A549 (cell line): Measurements from ENCODE around the gene CREB3L1. TPM values are rescaled to one million over a fixed set of nuclear protein-coding genes. Genes with fewer than 3 reads are reported as not detected.
A peak's percentile ranks its signal among the peaks of the same experiment; 100 is the strongest.
"Not testable (repeated sequence)": the region's sequence is repeated elsewhere in the genome, so short reads cannot be mapped to it uniquely, and the experiment has no call there.

Source experiments
- ATAC-seq, 2 experiments: fragments of 200-7000 bp in 1 of 2; fragments of >200 bp in 1 of 2; cut with Nextera tagmentation in 1 of 2; cut with Tn5 transposase in 1 of 2; 3 replicates each; pipeline versions ENCODE4 v1.8.0 to v1.9.1; 2018 to 2020; ENCODE audit warnings: mild to moderate bottlenecking in 1 of 2, moderate library complexity in 1 of 2
- CTCF ChIA-PET: fragments of 300-600 bp; sonication (Branson Sonifier 250); formaldehyde crosslinking; extraction: SDS; loops from one replicate; lab custom pipeline; 2021; ENCODE audit warnings: antibody characterized with exemption, inconsistent platforms; lab: Yijun Ruan, JAX
- POLR2A ChIA-PET: fragments of 350-600 bp; formaldehyde crosslinking; extraction: SDS; loops from one replicate; lab custom pipeline; 2021; ENCODE audit warnings: antibody characterized with exemption, inconsistent platforms; lab: Yijun Ruan, JAX
- DNase-seq, 2 experiments: peaks; one replicate each; pipeline versions ENCODE4 v3.0.0 to v3.0.0-alpha.2; 2011 to 2016; ENCODE audit warnings: low read depth in 1 of 2, low spot score in 1 of 2
- FAIRE-seq: peaks from 2 replicates; lab custom pipeline; 2011; peaks lifted over from hg19 to GRCh38; lab: Jason Lieb, UNC
- H3K27ac ChIP-seq, 2 experiments: fragments of >200 bp; sonication (Bioruptor Twin); formaldehyde crosslinking; 3 replicates each; pipeline ENCODE4 v1.5.1; 2016 to 2017
- H3K4me1 ChIP-seq: fragments of >200 bp; sonication (Bioruptor Twin); formaldehyde crosslinking; 3 replicates; pipeline ENCODE4 v1.6.1; 2016
- H3K4me2 ChIP-seq: fragments of >200 bp; sonication (Bioruptor Twin); formaldehyde crosslinking; 3 replicates; pipeline ENCODE4 v1.6.1; 2016
- H3K4me3 ChIP-seq: fragments of >200 bp; sonication (Bioruptor Twin); formaldehyde crosslinking; 3 replicates; pipeline ENCODE4 v1.5.1; 2016
- H3K9me3 ChIP-seq: fragments of >200 bp; sonication (Bioruptor Twin); formaldehyde crosslinking; 3 replicates; pipeline ENCODE4 v1.6.1; 2016
- CEBPB ChIP-seq, 2 experiments: fragments of >200 bp in 1 of 2; sonication (Bioruptor Twin) in 1 of 2; formaldehyde crosslinking in 1 of 2; IDR thresholded peaks; 2 replicates each; pipeline ENCODE4 v1.6.1; 2012 to 2016
- CTCF ChIP-seq: fragments of >200 bp; sonication (Bioruptor Twin); formaldehyde crosslinking; IDR thresholded peaks from 3 replicates; pipeline ENCODE4 v1.5.1; 2016
- FOSL2 ChIP-seq, 2 experiments: fragments of 450-650 bp in 1 of 2; fragments of >200 bp in 1 of 2; sonication (Bioruptor Twin) in 1 of 2; formaldehyde crosslinking; IDR thresholded peaks; 2 replicates each; pipeline versions ENCODE4 v1.5.0 to v1.6.1; 2016 to 2020; ENCODE audit warnings: mild to moderate bottlenecking in 1 of 2, moderate library complexity in 1 of 2
- FOXS1 ChIP-seq: fragments of 250-450 bp; sonication (Bioruptor Pico); IDR thresholded peaks from 2 replicates; pipeline ENCODE4 v1.5.0; 2020; ENCODE audit warnings: mild to moderate bottlenecking, moderate library complexity
- HEYL ChIP-seq: fragments of 250-450 bp; sonication (Bioruptor Pico); IDR thresholded peaks from 2 replicates; pipeline ENCODE4 v1.8.0; 2021; ENCODE audit warnings: mild to moderate bottlenecking, moderate library complexity
- HOXB13 ChIP-seq: fragments of 250-450 bp; sonication (Bioruptor Pico); IDR thresholded peaks from 2 replicates; pipeline ENCODE4 v1.5.0; 2020; ENCODE audit warnings: low read depth, mild to moderate bottlenecking, moderate library complexity
- MAX ChIP-seq: IDR thresholded peaks from 2 replicates; pipeline ENCODE4 v1.6.1; 2012
- MAZ ChIP-seq: fragments of 150-350 bp; IDR thresholded peaks from 2 replicates; pipeline ENCODE4 v1.6.1; 2014; ENCODE audit warnings: antibody characterized with exemption, low read depth, low read length, borderline replicate concordance
- POLR2A ChIP-seq: IDR thresholded peaks from 2 replicates; pipeline ENCODE4 v1.6.1; 2012; ENCODE audit warnings: mild to moderate bottlenecking, low read length
- POLR2AphosphoS2 ChIP-seq: conservative IDR thresholded peaks from 2 replicates; pipeline ENCODE4 v1.6.1; 2012; ENCODE audit warnings: low read length, improper control_type of control experiment, inconsistent platforms
- RAD21 ChIP-seq, 2 experiments: fragments of >200 bp in 1 of 2; sonication (Bioruptor Twin) in 1 of 2; formaldehyde crosslinking in 1 of 2; IDR thresholded peaks in 1 of 2; conservative IDR thresholded peaks in 1 of 2; 2 replicates in 1 of 2; 3 replicates in 1 of 2; pipeline ENCODE4 v1.6.1; 2012 to 2018; ENCODE audit warnings: inconsistent platforms in 1 of 2
- REST ChIP-seq: fragments of 200-600 bp; sonication (generic); IDR thresholded peaks from 2 replicates; pipeline ENCODE4 v1.6.1; 2016; ENCODE audit warnings: antibody characterized with exemption, mild to moderate bottlenecking, moderate library complexity
- TP53 ChIP-seq: fragments of 250-450 bp; sonication (Bioruptor Pico); IDR thresholded peaks from 2 replicates; pipeline ENCODE4 v1.5.0; 2021; ENCODE audit warnings: mild to moderate bottlenecking, moderate library complexity
- WGBS: methylation state at CpG from one replicate; pipeline ENCODE4 v1.1.6; 2017; ENCODE audit errors: missing lambda C conversion rate; 5-methylcytosine and 5-hydroxymethylcytosine counted together
- polyA plus RNA-seq, 4 experiments: library from polyadenylated mRNA; depleted of rRNA in 3 of 4; stranded (reverse); fragments of >200 nt; fragmentation: RNase III in 1 of 4; extraction: RNeasy Plus Mini Kit Qiagen cat#74134 plus additional on column Dnase treatment in 1 of 4; gene quantifications; 2 replicates in 3 of 4; 3 replicates in 1 of 4; pipeline ENCODE4 v1.2.3, GENCODE V29; 2011 to 2017

Gene CREB3L1
- polyA plus RNA-seq, 2 of the 4 experiments (the other 2 are of a cell fraction) = 0.61 to 2.3 TPM

GRCh38 chr11:46302866-46303265 is 25.4 kb downstream of the CREB3L1 start:
- DNase-seq (no peak), ATAC-seq (no peak), FAIRE-seq (no peak)
- ChIA-PET CTCF (interaction anchor here (20.1 to 31.4 kb wide), 2 partner anchors 9 to 58 kb away, joined by 321 to 872 read pairs; no protein-coding TSS in a partner anchor), POLR2A (no interaction called here)
- Histone ChIP-seq H3K4me2 (no peak overlapping the region), H3K4me1 (peaks cover 32% of the 10 kb centered on the region), H3K4me3 (no peak overlapping the region), H3K27ac (0 out of 6 replicates have a peak overlapping the region, but pooled peaks of 1 of the 2 experiments have one; percentile 32), H3K9me3 (no peaks in the 10 kb centered on the region)
- WGBS = 91% methylated on average over 7 of the region's 7 CpGs
- TF ChIP-seq HEYL (CRISPR knock-in tag) = no peak
- no peak for TF ChIP-seq POLR2A
- TF ChIP-seq CTCF = no peak
- no peak for TF ChIP-seq REST
- no peak for TF ChIP-seq HOXB13 (CRISPR knock-in tag)
- no peak for TF ChIP-seq TP53 (CRISPR knock-in tag)

GRCh38 chr11:46304036-46304435 is 26.6 kb downstream of the CREB3L1 start:
- Histone ChIP-seq H3K4me1 (peaks cover 26% of the 10 kb centered on the region), H3K27ac (peak overlapping the region in 1 of 2 experiments; percentile 32; a peak in 1 of 6 replicates)
- POLR2A ChIA-PET = interaction anchor here (0.6 to 1.4 kb wide), 2 partner anchors 55 to 61 kb away, joined by 4 read pairs; no protein-coding TSS in a partner anchor
- DNase-seq, H3K9me3 ChIP-seq, FAIRE-seq, H3K4me2 ChIP-seq, H3K4me3 ChIP-seq, ATAC-seq: not testable (repeated sequence)
- CTCF ChIA-PET = interaction anchor here (0.6 to 31.4 kb wide), 5 partner anchors 10 to 59 kb away, joined by 3 to 872 read pairs (median 6); partner anchors contain the start of gene CREB3L1
- WGBS = 93% methylated on average over 12 of the region's 12 CpGs

GRCh38 chr11:46304605-46305179 is 27.2 kb downstream of the CREB3L1 start:
- WGBS = 89% methylated on average over 7 of the region's 10 CpGs

More at GRCh38 chr11:46304605-46305179, 27.2 kb downstream of the CREB3L1 start:
- H3K9me3 ChIP-seq = no peaks in the 10 kb centered on the region
- POLR2A ChIA-PET = interaction anchor here (0.6 to 1.4 kb wide), 2 partner anchors 56 to 62 kb away, joined by 4 read pairs; no protein-coding TSS in a partner anchor
- TF ChIP-seq CEBPB (IDR thresholded peaks at IDR 0.05) = no peak
- no peak for TF ChIP-seq FOSL2 (IDR thresholded peaks at IDR 0.05)
- no peak for TF ChIP-seq FOSL2 (CRISPR knock-in tag; IDR thresholded peaks at IDR 0.05)
- no peak for TF ChIP-seq POLR2AphosphoS2
- TF ChIP-seq FOXS1 = no peak
- no peak for TF ChIP-seq MAZ
- TF ChIP-seq REST = no peak
- no peak for TF ChIP-seq RAD21 (conservative IDR thresholded peaks at IDR 0.05 in 1 of 2, IDR thresholded peaks at IDR 0.05 in 1 of 2)
- no peak for TF ChIP-seq MAX
- TF ChIP-seq, all 56 proteins: peak for 0
- FAIRE-seq (no peak), ATAC-seq (no peak), DNase-seq (no peak)
- Histone ChIP-seq H3K4me1 (peaks cover 22% of the 10 kb centered on the region), H3K4me3 (no peak overlapping the region), H3K4me2 (no peak overlapping the region), H3K27ac (peak overlapping the region in 1 of 2 experiments; percentile 68; a peak in 3 of 6 replicates)
- CTCF ChIA-PET = interaction anchor here (0.6 to 31.4 kb wide), 5 partner anchors 9 to 60 kb away, joined by 3 to 872 read pairs (median 6); partner anchors contain the start of gene CREB3L1
